ENCODE results near the gene CCDC88C.

The CCDC88C gene

GRCh38 chr14:91385224-91385623 lies 32.4 kb downstream of the CCDC88C start:
- WGBS = 96% methylated on average over 9 of the region's 9 CpGs
- Histone ChIP-seq H3K9me3 (ENCODE audit: insufficient read depth, low read depth, low read length) (no peaks in the 10 kb centered on the region), H3K27ac (ENCODE audit: low read depth, low read length) (no peak overlapping the region), H3K9ac (ENCODE audit: low read depth, low read length) (no peak overlapping the region), H3K36me3 (ENCODE audit: insufficient read depth, low read length) (no peaks in the 10 kb centered on the region), H3K27me3 (ENCODE audit: insufficient read depth, low read length) (no peaks in the 10 kb centered on the region), H3K4me3 (ENCODE audit: low read length) (no peak overlapping the region), H3K4me1 (ENCODE audit: insufficient read depth, low read length) (peaks cover 27% of the 10 kb centered on the region)

GRCh38 chr14:91383439-91383838 lies 34.2 kb downstream of the CCDC88C start:
- no peaks in the 10 kb centered on the region for H3K9me3 ChIP-seq (ENCODE audit: insufficient read depth, low read depth, low read length)
- peaks cover 26% of the 10 kb centered on the region for H3K4me1 ChIP-seq (ENCODE audit: insufficient read depth, low read length)
- H3K36me3 ChIP-seq (ENCODE audit: insufficient read depth, low read length) = peaks cover 4% of the 10 kb centered on the region; the same call in 1 of the 2 replicates
- H3K9ac ChIP-seq (ENCODE audit: low read depth, low read length) = 0 out of 2 replicates have a peak overlapping the region, but pooled peaks have one; percentile 7
- no peak overlapping the region; the same call in 1 of the 2 replicates for H3K4me3 ChIP-seq (ENCODE audit: low read length)
- no peak overlapping the region for H3K27ac ChIP-seq (ENCODE audit: low read depth, low read length)
- no peaks in the 10 kb centered on the region for H3K27me3 ChIP-seq (ENCODE audit: insufficient read depth, low read length)
- 81% methylated on average over 6 of the region's 7 CpGs for WGBS

GRCh38 chr14:91381801-91382670 lies 35.6 kb downstream of the CCDC88C start:
- Histone ChIP-seq H3K9me3 (ENCODE audit: insufficient read depth, low read depth, low read length) (no peaks in the 10 kb centered on the region), H3K4me1 (ENCODE audit: insufficient read depth, low read length) (peaks cover 22% of the 10 kb centered on the region), H3K36me3 (ENCODE audit: insufficient read depth, low read length) (peaks cover 6% of the 10 kb centered on the region; the same call in 1 of the 2 replicates), H3K4me3 (ENCODE audit: low read length) (no peak overlapping the region), H3K9ac (ENCODE audit: low read depth, low read length) (no peak overlapping the region), H3K27me3 (ENCODE audit: insufficient read depth, low read length) (no peaks in the 10 kb centered on the region), H3K27ac (ENCODE audit: low read depth, low read length) (no peak overlapping the region)
- 92% methylated on average over 13 of the region's 13 CpGs for WGBS

- Histone ChIP-seq H3K27ac (ENCODE audit: low read depth, low read length) (no peak overlapping the region), H3K27me3 (ENCODE audit: insufficient read depth, low read length) (no peaks in the 10 kb centered on the region)
These were observed 36.8 kb downstream of the CCDC88C start for GRCh38 chr14:91380610-91381371.

GRCh38 chr14:91380123-91380522 lies 37.5 kb downstream of the CCDC88C start:
- Histone ChIP-seq H3K27me3 (ENCODE audit: insufficient read depth, low read length) (no peaks in the 10 kb centered on the region), H3K4me3 (ENCODE audit: low read length) (no peak overlapping the region), H3K36me3 (ENCODE audit: insufficient read depth, low read length) (peaks cover 6% of the 10 kb centered on the region; the same call in 1 of the 2 replicates), H3K27ac (ENCODE audit: low read depth, low read length) (no peak overlapping the region), H3K9me3 (ENCODE audit: insufficient read depth, low read depth, low read length) (no peaks in the 10 kb centered on the region), H3K9ac (ENCODE audit: low read depth, low read length) (no peak overlapping the region), H3K4me1 (ENCODE audit: insufficient read depth, low read length) (peaks cover 31% of the 10 kb centered on the region)
- 97% methylated on average over 5 of the region's 5 CpGs for WGBS

More at GRCh38 chr14:91380610-91381371, 36.8 kb downstream of the CCDC88C start:
- no peaks in the 10 kb centered on the region for H3K9me3 ChIP-seq (ENCODE audit: insufficient read depth, low read depth, low read length)
- peaks cover 29% of the 10 kb centered on the region for H3K4me1 ChIP-seq (ENCODE audit: insufficient read depth, low read length)
- H3K4me3 ChIP-seq (ENCODE audit: low read length) = no peak overlapping the region
- H3K36me3 ChIP-seq (ENCODE audit: insufficient read depth, low read length) = peaks cover 6% of the 10 kb centered on the region; the same call in 1 of the 2 replicates
- no peak overlapping the region for H3K9ac ChIP-seq (ENCODE audit: low read depth, low read length)
- WGBS = 79% methylated on average over 11 of the region's 11 CpGs

GRCh38 chr14:91379579-91379932 lies 38.1 kb downstream of the CCDC88C start:
- no peaks in the 10 kb centered on the region for H3K27me3 ChIP-seq (ENCODE audit: insufficient read depth, low read length)
- peaks cover 37% of the 10 kb centered on the region for H3K4me1 ChIP-seq (ENCODE audit: insufficient read depth, low read length)
- H3K9me3 ChIP-seq (ENCODE audit: insufficient read depth, low read depth, low read length) = no peaks in the 10 kb centered on the region
- H3K4me3 ChIP-seq (ENCODE audit: low read length) = no peak overlapping the region
- peaks cover 6% of the 10 kb centered on the region; the same call in 1 of the 2 replicates for H3K36me3 ChIP-seq (ENCODE audit: insufficient read depth, low read length)
- H3K27ac ChIP-seq (ENCODE audit: low read depth, low read length) = no peak overlapping the region
- no peak overlapping the region for H3K9ac ChIP-seq (ENCODE audit: low read depth, low read length)
- whole genome bisulfite sequencing = 94% methylated on average over 13 of the region's 13 CpGs

GRCh38 chr14:91378930-91379578 lies 38.6 kb downstream of the CCDC88C start:
- Histone ChIP-seq H3K36me3 (ENCODE audit: insufficient read depth, low read length) (peaks cover 6% of the 10 kb centered on the region; the same call in 1 of the 2 replicates), H3K4me3 (ENCODE audit: low read length) (no peak overlapping the region), H3K27me3 (ENCODE audit: insufficient read depth, low read length) (no peaks in the 10 kb centered on the region), H3K4me1 (ENCODE audit: insufficient read depth, low read length) (peaks cover 39% of the 10 kb centered on the region), H3K9ac (ENCODE audit: low read depth, low read length) (no peak overlapping the region), H3K27ac (ENCODE audit: low read depth, low read length) (no peak overlapping the region), H3K9me3 (ENCODE audit: insufficient read depth, low read depth, low read length) (no peaks in the 10 kb centered on the region)
- WGBS = 94% methylated on average over 11 of the region's 11 CpGs

- H3K4me3 ChIP-seq (ENCODE audit: low read length) = no peak overlapping the region
- H3K27ac ChIP-seq (ENCODE audit: low read depth, low read length) = no peak overlapping the region
- H3K9me3 ChIP-seq (ENCODE audit: insufficient read depth, low read depth, low read length) = no peaks in the 10 kb centered on the region
- H3K9ac ChIP-seq (ENCODE audit: low read depth, low read length) = no peak overlapping the region
- H3K36me3 ChIP-seq (ENCODE audit: insufficient read depth, low read length) = peaks cover 6% of the 10 kb centered on the region; the same call in 1 of the 2 replicates
- WGBS = 90% methylated on average over 15 of the region's 15 CpGs
- no peaks in the 10 kb centered on the region for H3K27me3 ChIP-seq (ENCODE audit: insufficient read depth, low read length)
- H3K4me1 ChIP-seq (ENCODE audit: insufficient read depth, low read length) = peaks cover 29% of the 10 kb centered on the region
These were observed 39.6 kb downstream of the CCDC88C start for GRCh38 chr14:91377700-91378652.

- H3K4me1 ChIP-seq (ENCODE audit: insufficient read depth, low read length) = peaks cover 27% of the 10 kb centered on the region
- no peak overlapping the region; the same call in 1 of the 2 replicates for H3K9ac ChIP-seq (ENCODE audit: low read depth, low read length)
These were observed 40.8 kb downstream of the CCDC88C start for GRCh38 chr14:91376547-91377477.

More at GRCh38 chr14:91376547-91377477, 40.8 kb downstream of the CCDC88C start:
- no peaks in the 10 kb centered on the region for H3K9me3 ChIP-seq (ENCODE audit: insufficient read depth, low read depth, low read length)
- WGBS = 89% methylated on average over 27 of the region's 28 CpGs
- no peaks in the 10 kb centered on the region for H3K27me3 ChIP-seq (ENCODE audit: insufficient read depth, low read length)
- H3K27ac ChIP-seq (ENCODE audit: low read depth, low read length) = no peak overlapping the region
- H3K4me3 ChIP-seq (ENCODE audit: low read length) = no peak overlapping the region
- H3K36me3 ChIP-seq (ENCODE audit: insufficient read depth, low read length) = peaks cover 6% of the 10 kb centered on the region; the same call in 1 of the 2 replicates

Data from HUES64 (cell line).